Keratinocyte (primary cell): ENCODE measurements around the gene BCAS3. TPM values are rescaled to one million over a fixed set of nuclear protein-coding genes. Genes with fewer than 3 reads are reported as not detected.

ENCODE experiments used
- DNase-seq: peaks from one replicate; pipeline ENCODE4 v3.0.0-alpha.2; 2011; ENCODE audit warnings: low read depth, missing footprints, low spot score
- FAIRE-seq: peaks from 2 replicates; lab custom pipeline; 2011; peaks lifted over from hg19 to GRCh38; lab: Jason Lieb, UNC
- H2AFZ ChIP-seq: 2 replicates; pipeline ENCODE4 v1.6.0; 2012; ENCODE audit warnings: low read length, control low read depth, inconsistent platforms; ENCODE audit not compliant: control insufficient read depth
- H3K27ac ChIP-seq: 2 replicates; pipeline ENCODE4 v1.5.1; 2011; ENCODE audit warnings: low read length; ENCODE audit not compliant: control insufficient read depth, insufficient read depth
- H3K27me3 ChIP-seq: 3 replicates; pipeline ENCODE4 v1.6.0; 2011; ENCODE audit warnings: low read length; ENCODE audit not compliant: control insufficient read depth, insufficient read depth; ENCODE audit errors: extremely low read depth
- H3K36me3 ChIP-seq, 2 experiments: 2 replicates in 1 of 2; 3 replicates in 1 of 2; pipeline ENCODE4 v1.5.1; 2011; ENCODE audit warnings: low read length in 2 of 2, mild to moderate bottlenecking in 1 of 2; ENCODE audit not compliant: control insufficient read depth in 2 of 2, insufficient read depth in 2 of 2; ENCODE audit errors: extremely low read depth in 1 of 2
- H3K4me1 ChIP-seq: 3 replicates; pipeline ENCODE4 v1.5.1; 2011; ENCODE audit warnings: low read length; ENCODE audit not compliant: control insufficient read depth, insufficient read depth; ENCODE audit errors: extremely low read depth
- H3K4me2 ChIP-seq: 3 replicates; pipeline ENCODE4 v1.6.0; 2011; ENCODE audit warnings: low read depth, low read length; ENCODE audit not compliant: control insufficient read depth, insufficient read depth; ENCODE audit errors: extremely low read depth
- H3K4me3 ChIP-seq, 3 experiments: fragments of 200-600 bp in 1 of 3; sonication (generic) in 1 of 3; 2 replicates in 2 of 3; 3 replicates in 1 of 3; pipeline ENCODE4 v1.5.1; 2011 to 2016; ENCODE audit warnings: low read length in 3 of 3, mild to moderate bottlenecking in 3 of 3, control low read depth in 2 of 3, inconsistent platforms in 1 of 3, low read depth in 1 of 3, mixed read lengths in 1 of 3, mixed run types in 1 of 3, moderate library complexity in 1 of 3; ENCODE audit not compliant: control insufficient read depth in 2 of 3, insufficient read depth in 2 of 3; ENCODE audit errors: extremely low read depth in 1 of 3
- H3K79me2 ChIP-seq: 2 replicates; pipeline ENCODE4 v1.6.0; 2012; ENCODE audit warnings: low read length; ENCODE audit not compliant: control insufficient read depth, insufficient read depth
- H3K9ac ChIP-seq: 3 replicates; pipeline ENCODE4 v1.6.0; 2011; ENCODE audit warnings: low read length; ENCODE audit not compliant: control insufficient read depth, insufficient read depth; ENCODE audit errors: extremely low read depth
- H3K9me1 ChIP-seq: 3 replicates; pipeline ENCODE4 v1.6.0; 2011; ENCODE audit warnings: low read length; ENCODE audit not compliant: control insufficient read depth, insufficient read depth; ENCODE audit errors: extremely low read depth
- H3K9me3 ChIP-seq: 2 replicates; pipeline ENCODE4 v1.5.1; 2012; ENCODE audit warnings: low read depth, low read length; ENCODE audit not compliant: control insufficient read depth
- H4K20me1 ChIP-seq: 3 replicates; pipeline ENCODE4 v1.6.0; 2011; ENCODE audit warnings: low read length; ENCODE audit not compliant: control insufficient read depth, insufficient read depth; ENCODE audit errors: extremely low read depth
- CTCF ChIP-seq, 3 experiments: IDR thresholded peaks in 1 of 3; conservative IDR thresholded peaks in 1 of 3; optimal IDR thresholded peaks in 1 of 3; 2 replicates in 2 of 3; 3 replicates in 1 of 3; pipeline versions ENCODE3 to v1.5.1; 2011; ENCODE audit warnings: low read length in 3 of 3, mild to moderate bottlenecking in 3 of 3, moderate library complexity in 2 of 3, control low read depth in 1 of 3, inconsistent platforms in 1 of 3; ENCODE audit not compliant: insufficient read depth in 2 of 3; ENCODE audit errors: extremely low read depth in 1 of 3
- EZH2 ChIP-seq: IDR thresholded peaks from one replicate; pipeline ENCODE4 v1.6.1; 2012; ENCODE audit warnings: inconsistent platforms, mild to moderate bottlenecking, low read length, moderate library complexity
- dilution Hi-C: fragments of 300-500 bp; cut with MboI; formaldehyde crosslinking; loops from one replicate; pipeline ENCODE4 v1.7.0; 2020; ENCODE audit warnings: low sequenced_read_pairs; ENCODE audit not compliant: extremely low pct_ligation_motif_present
- polyA plus RNA-seq, 5 experiments: library from polyadenylated mRNA; depleted of rRNA in 3 of 5; stranded (reverse) in 3 of 5; stranded (forward) in 1 of 5; unstranded in 1 of 5; fragments of >200 nt; gene quantifications; 1 replicate in 1 of 5; 2 replicates in 3 of 5; 3 replicates in 1 of 5; pipeline versions ENCODE4 v1.2.1 to v1.2.3, GENCODE V29; 2011 to 2012; ENCODE audit warnings: missing spikeins in 2 of 5, low read depth in 1 of 5, low replicate concordance in 1 of 5
- small RNA-seq, 3 experiments: library from RNA; depleted of rRNA; stranded (forward); fragments of <200 nt; gene quantifications; one replicate each; pipeline ENCODE3, GENCODE V24; 2012; ENCODE audit warnings: low read depth in 3 of 3, low replicate concordance in 1 of 3; ENCODE audit not compliant: insufficient read length in 3 of 3

Gene BCAS3
- polyA plus RNA-seq, 1 donor (not counting 4 experiments of a cell fraction or from before 2014, with no cell fraction given), result 11.8 TPM

GRCh38 chr17:61442136-61442775 is 764.6 kb downstream of the BCAS3 start:
- Histone ChIP-seq H3K36me3 (no peaks in the 10 kb centered on the region), H4K20me1 (no peaks in the 10 kb centered on the region), H3K27ac (no peak overlapping the region), H3K9me3 (no peaks in the 10 kb centered on the region), H3K4me2 (no peak overlapping the region), H3K9ac (no peak overlapping the region), H3K27me3 (peaks cover 10% of the 10 kb centered on the region), H3K4me3 (no peak overlapping the region), H2AFZ (no peak overlapping the region), H3K4me1 (no peaks in the 10 kb centered on the region), H3K9me1 (no peaks in the 10 kb centered on the region), H3K79me2 (no peaks in the 10 kb centered on the region)
- FAIRE-seq, result no peak
- no peak for DNase-seq
- TF ChIP-seq CTCF (optimal IDR thresholded peaks at IDR 0.05 in 1 of 3, IDR thresholded peaks at IDR 0.05 in 1 of 3, conservative IDR thresholded peaks at IDR 0.05 in 1 of 3; ENCODE audit: extremely low read depth in 1 of 3, insufficient read depth in 2 of 3, low read length in 3 of 3) (no peak), EZH2 (no peak)
- dilution Hi-C loops, result no loop called here

Small RNA genes within 50 kb of the gene (small RNA-seq; reads per million reads assigned to genes)
- 0 reads per million in 3 experiments for gene RF00019
- gene RN7SL448P, result 0 reads per million in 3 experiments
- 0 reads per million in 3 experiments for gene RN7SL606P
- 0 reads per million in 3 experiments for gene RNU6-623P

Other genes with a start within 250 kb of the BCAS3 start
- gene APPBP2, start 151.6 kb upstream of the BCAS3 start, polyA plus RNA-seq, result 11.5 to 21.1 TPM (median 13.8 TPM) in 3 replicates
- gene PPM1D, start 77.7 kb upstream of the BCAS3 start, polyA plus RNA-seq, result 2.3 to 2.9 TPM (median 2.6 TPM) in 3 replicates